ENCODE data around the gene BSND.
A peak's percentile ranks its signal among the peaks of the same experiment; 100 is the strongest.

BSND gene

GRCh38 chr1:54991939-54992338 lies 6.8 kb upstream of the BSND start:
- no peak for DNase-seq (ENCODE audit: low read depth in 2 of 2)

GRCh38 chr1:54993140-54993539 lies 5.6 kb upstream of the BSND start:
- DNase-seq (ENCODE audit: low read depth in 2 of 2) = no peak

- DNase-seq (ENCODE audit: low read depth in 2 of 2) = no peak
Observed at GRCh38 chr1:54994355-54994990, 4.3 kb upstream of the BSND start.

- no peak for DNase-seq (ENCODE audit: low read depth in 2 of 2)
Observed at GRCh38 chr1:54995013-54995760, 3.5 kb upstream of the BSND start.

GRCh38 chr1:54995835-54996234 lies 2.9 kb upstream of the BSND start:
- peak; percentile 3 to 14 for DNase-seq (ENCODE audit: low read depth in 2 of 2)

- peak; percentile 43 to 57 for DNase-seq (ENCODE audit: low read depth in 2 of 2)
Observed at GRCh38 chr1:54996359-54996868, 2.3 kb upstream of the BSND start.

GRCh38 chr1:54996869-54997710 lies 1.6 kb upstream of the BSND start:
- no peak for DNase-seq (ENCODE audit: low read depth in 2 of 2)

GRCh38 chr1:54997711-54997986 lies 1.1 kb upstream of the BSND start:
- DNase-seq (ENCODE audit: low read depth in 2 of 2) = no peak

- DNase-seq (ENCODE audit: low read depth in 2 of 2) = no peak
Observed at GRCh38 chr1:54998100-54998499, 633 bp upstream of the BSND start.

- no peak for DNase-seq (ENCODE audit: low read depth in 2 of 2)
Observed at GRCh38 chr1:55000110-55001085, 1.7 kb downstream of the BSND start.

GRCh38 chr1:55001311-55001710 lies 2.6 kb downstream of the BSND start:
- DNase-seq (ENCODE audit: low read depth in 2 of 2) = no peak

- DNase-seq (ENCODE audit: low read depth in 2 of 2) = no peak
Observed at GRCh38 chr1:55002686-55003085, 4.0 kb downstream of the BSND start.

GRCh38 chr1:55005351-55006140 lies 6.8 kb downstream of the BSND start:
- no peak for DNase-seq (ENCODE audit: low read depth in 2 of 2)

- DNase-seq (ENCODE audit: low read depth in 2 of 2) = no peak
Observed at GRCh38 chr1:55006931-55007330, 8.2 kb downstream of the BSND start.

GRCh38 chr1:55007625-55008024 lies 8.9 kb downstream of the BSND start:
- no peak for DNase-seq (ENCODE audit: low read depth in 2 of 2)

- no peak for DNase-seq (ENCODE audit: low read depth in 2 of 2)
Observed at GRCh38 chr1:55010194-55010886, 11.6 kb downstream of the BSND start.

- no peak for DNase-seq (ENCODE audit: low read depth in 2 of 2)
Observed at GRCh38 chr1:55010887-55011217, 12.1 kb downstream of the BSND start.

GRCh38 chr1:55012661-55013060 lies 13.9 kb downstream of the BSND start:
- DNase-seq (ENCODE audit: low read depth in 2 of 2) = no peak

GRCh38 chr1:55015123-55015522 lies 16.4 kb downstream of the BSND start:
- no peak for DNase-seq (ENCODE audit: low read depth in 2 of 2)

Measured in stimulated activated CD8-positive, alpha-beta memory T cell treated with anti-CD3 and anti-CD28 coated beads, Interleukin-7, amount 100 ng/mL, for 4 hours (primary cell).